Activated CD4-positive, CD25-positive, alpha-beta regulatory T cell treated with anti-CD3 and anti-CD28 coated beads, Interleukin-2, amount 50 U/mL, for 72 hours (primary cell): ENCODE measurements around the gene TAF9.
A peak's percentile ranks its signal among the peaks of the same experiment; 100 is the strongest.

Source experiments
- DNase-seq: peaks from one replicate; pipeline ENCODE4 v3.0.0; 2021

Gene TAF9, protein sequence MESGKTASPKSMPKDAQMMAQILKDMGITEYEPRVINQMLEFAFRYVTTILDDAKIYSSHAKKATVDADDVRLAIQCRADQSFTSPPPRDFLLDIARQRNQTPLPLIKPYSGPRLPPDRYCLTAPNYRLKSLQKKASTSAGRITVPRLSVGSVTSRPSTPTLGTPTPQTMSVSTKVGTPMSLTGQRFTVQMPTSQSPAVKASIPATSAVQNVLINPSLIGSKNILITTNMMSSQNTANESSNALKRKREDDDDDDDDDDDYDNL

DNA sequence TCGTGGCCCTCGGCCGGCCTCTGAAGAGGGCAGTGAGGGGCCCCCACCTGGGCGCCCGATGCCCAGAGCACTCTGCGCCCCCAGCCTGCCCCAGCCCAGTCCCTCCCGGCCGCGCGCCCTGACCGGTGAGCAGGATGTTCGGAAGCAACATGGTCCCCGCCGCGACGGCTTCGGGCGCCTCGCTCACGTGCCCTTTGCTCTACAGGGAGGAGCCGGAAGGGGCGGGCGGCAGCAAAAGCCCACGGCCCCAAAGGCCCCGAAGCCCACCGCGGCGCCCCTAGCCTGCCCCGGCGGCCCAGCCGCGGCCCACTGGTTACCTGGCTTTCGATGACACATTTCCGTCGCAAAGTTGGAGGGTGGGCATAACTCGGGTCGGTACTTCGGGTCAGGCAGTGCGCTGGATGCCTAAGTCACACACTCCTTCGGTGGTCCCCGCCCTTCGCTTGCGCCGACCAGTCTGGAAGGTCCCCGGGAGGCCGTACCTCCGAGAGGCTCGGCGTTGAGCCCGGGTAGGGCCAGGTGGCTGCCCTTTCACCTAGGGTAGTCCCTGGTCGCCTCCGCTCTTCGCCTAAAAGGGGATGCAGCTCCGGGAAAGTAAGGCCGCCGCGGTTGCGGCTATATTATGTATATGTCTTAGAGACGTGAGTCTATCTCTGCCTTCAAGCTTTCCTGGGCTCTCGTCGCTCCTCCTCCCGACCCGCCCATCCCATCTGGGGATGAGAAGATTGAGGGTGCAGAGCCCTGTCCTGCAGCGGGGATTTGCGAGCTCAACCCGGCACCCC, at the start of gene TAF9, which contains the start of the genes AK6 and RAD17:
Gene TAF9 (minus strand): TSS at position 181 of the 782 bp plus-strand sequence. CDS start 3,783 bp downstream, outside the sequence.
Gene AK6 (minus strand): TSS at position 181 of the 782 bp plus-strand sequence. CDS start 30 bp downstream, at position 151.
Gene RAD17 (plus strand): TSS at position 479 of the 782 bp plus-strand sequence. CDS start 2,391 bp downstream, outside the sequence.
- peak; percentile 90 for DNase-seq

DNA sequence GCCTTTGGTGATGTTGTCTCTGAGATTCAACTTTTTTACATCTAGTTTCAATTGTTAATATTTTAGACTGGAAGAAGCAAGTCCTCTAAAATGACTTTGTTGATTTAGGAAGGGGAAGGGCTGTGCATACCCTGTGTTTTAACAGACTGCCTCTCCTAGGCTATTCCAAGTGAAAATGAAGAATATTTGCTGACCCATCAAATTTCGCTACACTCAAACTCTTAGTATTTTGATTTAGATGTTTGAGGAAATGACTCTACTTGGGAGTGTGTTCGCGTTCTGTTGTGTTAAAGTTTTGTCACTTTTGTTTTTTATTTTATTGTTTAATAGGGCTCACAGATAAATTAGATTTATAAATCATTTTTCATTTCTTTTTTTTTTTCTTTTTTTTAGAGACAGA, 49.2 kb upstream of the TAF9 start:
- DNase-seq, result no peak

DNA sequence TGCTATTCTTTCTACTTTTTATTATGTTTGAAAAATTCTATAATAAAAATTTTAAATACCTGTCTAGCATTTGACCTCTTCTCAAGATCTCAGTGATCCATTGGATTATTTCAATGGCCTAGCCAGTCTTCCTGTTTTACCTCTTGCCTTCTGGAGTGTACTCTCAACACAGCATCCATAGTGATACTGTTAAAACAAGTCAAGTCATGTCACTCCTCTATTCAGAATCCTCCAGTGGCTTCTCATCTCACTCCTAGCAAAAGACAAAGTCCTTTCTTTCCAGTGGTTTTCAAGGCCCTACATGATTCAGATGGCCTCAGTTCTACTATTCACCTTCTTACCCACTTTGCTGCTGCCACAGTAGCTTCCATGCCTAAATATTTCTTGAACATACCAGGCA, 47.4 kb upstream of the TAF9 start:
- DNase-seq, result no peak

DNA sequence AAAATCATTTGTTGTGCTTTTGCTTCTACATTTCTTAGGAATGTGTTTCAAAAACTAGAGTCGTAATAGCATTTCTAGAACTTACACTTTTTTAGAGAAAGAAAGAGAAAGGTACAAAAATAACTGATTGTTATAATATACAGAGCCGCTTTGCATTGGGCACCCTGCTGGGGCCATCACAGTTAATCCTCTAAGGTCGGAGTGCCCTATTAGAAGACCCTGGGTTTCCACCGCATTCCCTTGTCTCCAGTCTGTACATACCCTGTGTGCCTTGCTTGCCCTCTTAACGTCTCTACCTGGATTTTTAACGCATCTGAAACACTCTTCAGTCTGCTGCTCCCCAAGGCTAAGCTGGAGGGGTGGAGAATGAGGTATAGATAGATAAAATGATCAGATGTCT, 46.9 kb upstream of the TAF9 start:
- DNase-seq, result no peak

DNA sequence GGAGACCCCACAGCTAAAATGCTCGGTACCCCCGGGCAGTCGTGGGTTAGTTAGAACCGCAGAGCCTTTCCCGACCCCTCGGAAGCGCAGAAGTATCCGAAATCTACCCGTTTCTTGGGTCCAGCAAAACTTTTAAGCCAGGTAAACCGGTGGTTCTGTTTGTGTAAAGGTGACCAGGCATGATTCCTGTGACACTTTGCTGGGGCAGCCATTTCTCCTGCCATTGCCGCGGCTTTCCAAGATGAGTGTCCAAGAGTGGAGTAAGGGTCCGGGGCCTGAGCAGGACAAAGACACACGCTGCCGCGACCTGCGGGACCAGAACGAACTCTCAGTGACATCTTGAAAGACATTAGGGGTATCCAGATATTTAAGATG, 46.3 kb upstream of the TAF9 start:
- no peak for DNase-seq

DNA sequence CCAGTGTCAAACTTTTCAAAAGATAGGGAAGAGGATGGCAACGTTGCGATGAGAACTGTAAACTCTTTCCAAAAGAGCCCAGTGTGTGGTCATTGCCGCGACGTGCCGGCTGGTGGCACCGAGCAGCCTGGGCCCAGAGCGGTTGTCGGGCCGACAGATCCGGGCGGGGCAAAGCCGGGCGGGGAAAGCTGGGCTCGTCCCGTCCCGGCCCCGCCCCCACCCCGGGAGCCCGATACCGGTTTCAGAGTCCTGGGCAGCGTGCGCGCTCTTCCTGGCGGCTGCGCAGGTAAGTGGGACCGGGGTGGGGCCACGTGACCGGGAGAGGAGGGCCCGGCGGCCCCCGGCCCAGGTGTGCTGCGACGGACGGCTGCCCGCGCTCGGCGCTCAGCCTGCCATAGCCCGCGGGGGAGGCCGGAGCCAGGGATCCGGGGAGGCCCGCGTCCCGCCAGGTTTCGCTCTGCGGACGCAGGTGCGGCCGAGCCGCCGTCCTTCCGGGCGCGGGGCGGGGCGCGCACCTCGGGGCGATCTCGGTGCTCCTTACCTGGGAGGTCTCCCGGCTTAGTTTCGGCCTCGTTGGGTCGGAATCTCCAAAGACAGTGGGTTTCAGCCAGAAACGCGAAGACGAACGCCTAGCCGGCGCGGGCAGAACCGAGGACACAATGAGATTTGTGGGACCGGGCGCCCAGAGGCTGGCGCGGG, 45.7 kb upstream of the TAF9 start, which contains the start of gene MARVELD2:
Gene MARVELD2 (plus strand): TSS at position 232 of the 699 bp plus-strand sequence. CDS start 4,270 bp downstream, outside the sequence.
- peak; percentile 54 for DNase-seq

DNA sequence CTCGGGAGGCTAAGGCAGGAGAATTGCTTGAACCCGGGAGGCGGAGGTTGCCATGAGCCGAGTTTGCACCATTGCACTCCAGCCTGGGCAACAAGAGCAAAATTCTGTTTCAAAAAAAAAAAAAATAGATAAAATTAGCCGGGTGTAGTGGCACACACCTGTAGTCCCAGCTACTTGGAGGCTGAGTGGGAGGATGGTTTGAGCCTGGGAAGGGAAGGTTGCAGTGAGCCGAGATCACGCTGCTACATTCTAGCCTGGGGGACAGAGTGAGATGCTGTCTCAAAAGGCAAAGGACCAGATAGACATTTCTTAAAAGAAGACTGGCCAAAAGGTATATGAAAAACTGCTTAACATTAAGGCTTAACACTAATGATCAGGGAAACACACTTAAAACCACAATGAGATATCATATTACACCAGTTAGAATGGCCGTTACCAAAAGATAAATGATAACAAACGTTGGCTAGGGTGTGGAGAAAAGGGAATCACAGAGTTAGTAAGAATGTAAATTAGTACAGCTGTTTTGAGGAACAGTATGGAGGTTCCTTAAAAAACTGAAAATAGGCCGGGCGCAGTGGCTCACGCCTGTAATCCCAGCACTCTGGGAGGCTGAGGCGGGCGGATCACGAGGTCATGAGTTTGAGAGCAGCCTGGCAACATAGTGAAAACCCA, 35.5 kb upstream of the TAF9 start:
- no peak for DNase-seq

DNA sequence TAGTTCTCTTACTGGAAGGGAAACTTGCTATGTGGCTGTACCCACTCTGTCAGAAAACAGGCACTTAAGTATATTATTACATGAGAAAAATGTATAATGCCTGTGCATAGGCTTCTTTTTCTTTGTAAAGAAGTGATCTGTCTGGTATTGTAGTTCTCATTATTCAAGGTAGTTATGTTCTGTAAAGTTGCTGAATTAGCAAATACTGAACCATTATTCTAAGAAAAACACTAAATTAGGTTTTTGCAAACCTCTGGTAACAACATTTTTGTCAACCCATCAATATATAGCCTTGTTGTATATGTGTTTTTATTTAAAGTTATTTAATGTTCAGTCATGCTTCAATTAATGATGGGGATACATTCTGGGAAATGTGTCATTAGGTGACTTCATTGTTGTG, 9.1 kb upstream of the TAF9 start:
- no peak for DNase-seq

DNA sequence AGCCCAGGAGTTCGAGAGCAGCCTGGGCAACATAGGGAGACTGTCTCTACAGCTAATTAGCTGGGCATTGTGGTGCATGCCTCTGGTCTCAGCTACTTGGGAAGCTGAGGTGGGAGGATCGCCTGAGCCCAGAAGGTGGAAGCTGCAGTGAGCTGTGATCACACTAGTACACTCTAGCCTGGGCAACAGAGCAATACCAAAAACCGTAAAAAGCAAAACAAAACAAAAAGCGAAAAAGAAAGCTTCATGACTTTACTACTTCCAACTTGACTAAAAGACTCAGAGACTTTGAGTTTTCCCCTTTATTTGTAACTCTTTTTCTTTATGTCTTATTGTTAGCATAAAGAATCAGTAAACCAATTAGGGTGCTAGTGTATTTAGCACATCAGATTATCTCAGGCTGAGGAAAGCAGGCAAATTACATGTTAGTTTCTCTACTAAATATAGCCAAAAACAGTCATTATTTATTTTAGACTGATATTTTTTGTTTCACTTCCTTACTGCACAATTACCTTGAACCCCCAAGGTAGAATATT, 5.7 kb upstream of the TAF9 start:
- no peak for DNase-seq

DNA sequence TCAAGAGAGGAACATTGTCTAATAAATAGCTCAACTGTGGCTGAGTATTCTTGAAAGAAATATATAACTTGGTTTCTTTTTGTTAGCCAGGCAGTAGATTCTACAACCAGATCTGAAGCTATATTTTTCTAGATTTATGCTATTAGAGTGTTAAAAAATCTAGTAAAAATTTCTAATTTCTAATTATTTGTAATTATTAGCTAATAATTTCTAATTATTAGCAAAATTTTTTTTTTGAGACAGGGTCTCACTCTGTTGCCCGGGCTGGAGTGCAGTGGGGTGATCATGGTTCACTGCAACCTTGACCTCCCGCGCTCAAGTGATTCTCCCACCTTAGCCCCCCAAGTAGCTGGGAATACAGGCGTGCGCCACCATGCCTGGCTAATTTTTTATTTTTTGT, 3.1 kb upstream of the TAF9 start:
- no peak for DNase-seq

DNA sequence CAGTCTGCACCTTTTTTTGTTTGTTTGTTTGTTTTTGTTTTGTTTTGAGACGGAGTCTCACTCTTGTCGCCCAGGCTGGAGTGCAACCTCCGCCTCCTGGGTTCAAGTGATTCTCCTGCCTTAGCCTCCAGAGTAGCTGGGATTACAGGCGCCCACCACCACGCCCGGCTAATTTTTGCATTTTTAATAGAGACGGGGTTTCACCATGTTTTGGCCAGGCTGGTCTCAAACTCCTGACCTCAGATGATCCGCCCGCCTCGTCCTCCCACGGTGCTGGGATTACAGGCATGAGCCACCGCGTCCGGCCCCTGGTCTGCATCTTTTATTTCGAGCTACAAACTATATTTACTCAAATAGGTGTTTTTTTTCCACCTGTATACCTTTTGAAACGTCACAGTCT, 1.0 kb upstream of the TAF9 start:
- peak; percentile 32 for DNase-seq

DNA sequence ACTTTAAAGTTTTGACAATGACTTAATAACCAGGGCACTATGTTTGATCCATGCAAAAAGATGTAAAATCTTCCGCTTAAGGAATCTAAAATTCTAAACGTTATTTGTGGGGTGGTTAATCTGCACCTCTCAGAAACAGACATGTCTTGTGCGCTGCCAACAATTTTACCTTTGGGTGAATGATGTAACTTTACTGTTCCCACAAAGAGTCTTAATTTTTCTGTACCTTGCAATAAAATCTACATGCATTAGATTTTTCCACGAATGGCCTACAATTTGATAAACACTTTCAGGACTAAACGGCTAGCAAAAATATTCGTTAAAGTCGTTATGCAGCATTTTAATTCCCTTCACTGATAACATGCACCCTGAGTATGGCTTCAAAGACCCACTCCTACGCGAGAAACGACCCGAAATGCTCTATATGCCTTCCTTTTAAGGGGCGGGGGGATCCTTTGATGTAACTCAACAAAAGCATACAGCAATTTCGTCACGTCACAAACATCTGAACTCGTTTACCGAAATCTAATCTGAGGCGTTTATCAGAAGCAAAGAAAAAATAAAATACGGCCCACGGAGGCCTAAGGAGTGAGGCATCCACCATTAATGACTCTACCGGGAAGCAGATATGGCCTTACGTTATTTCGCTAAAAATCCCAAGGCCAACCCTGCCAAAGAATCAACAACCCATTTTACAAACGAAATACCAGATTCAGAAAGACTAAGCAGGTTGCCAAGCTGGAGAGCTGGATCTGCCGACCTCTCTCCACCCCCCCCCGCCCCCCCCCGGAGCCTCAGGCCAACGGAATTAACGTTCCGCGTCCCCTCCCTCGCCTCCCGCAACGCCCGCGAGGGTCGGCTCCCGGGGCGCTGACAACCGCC, 621 bp downstream of the TAF9 start:
- DNase-seq, result no peak

DNA sequence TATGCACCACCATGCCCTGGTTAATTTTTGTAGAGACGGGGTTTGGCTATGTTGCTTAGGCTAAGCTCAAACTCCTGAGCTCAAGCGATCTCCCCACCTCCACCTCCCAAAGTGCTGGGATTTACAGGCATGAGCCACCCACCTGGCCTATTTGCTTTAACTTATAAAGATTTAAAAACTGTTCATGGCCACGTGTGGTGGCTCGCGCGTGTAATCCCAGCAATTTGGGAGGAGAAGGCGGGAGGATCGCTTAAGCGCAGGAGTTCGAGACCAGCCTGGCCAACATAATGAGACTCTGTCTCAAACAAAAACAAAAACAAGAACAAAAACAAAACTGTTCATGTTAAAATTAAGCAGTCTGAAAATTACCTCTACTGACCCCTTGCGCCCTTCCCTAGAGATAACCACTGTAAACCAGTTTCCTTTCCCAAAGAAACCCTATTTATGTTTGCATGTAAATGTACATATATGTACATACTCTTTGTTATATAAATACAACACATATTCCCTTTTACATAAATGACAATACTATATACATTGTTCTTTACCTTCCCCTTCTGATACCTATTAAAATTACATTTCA, 1.5 kb downstream of the TAF9 start:
- DNase-seq, result no peak

DNA sequence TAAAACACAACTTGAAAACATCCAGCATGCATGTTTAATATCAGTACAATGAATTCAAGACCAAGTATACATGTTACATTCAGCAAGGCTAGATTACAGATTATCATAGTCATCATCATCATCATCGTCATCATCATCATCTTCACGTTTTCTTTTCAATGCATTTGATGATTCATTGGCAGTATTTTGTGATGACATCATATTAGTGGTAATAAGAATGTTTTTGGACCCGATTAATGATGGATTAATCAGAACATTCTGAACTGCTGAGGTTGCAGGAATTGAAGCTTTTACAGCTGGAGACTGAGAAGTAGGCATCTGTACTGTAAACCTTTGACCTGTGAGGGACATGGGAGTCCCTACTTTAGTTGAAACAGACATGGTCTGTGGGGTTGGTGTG, 4.5 kb downstream of the TAF9 start:
- no peak for DNase-seq

DNA sequence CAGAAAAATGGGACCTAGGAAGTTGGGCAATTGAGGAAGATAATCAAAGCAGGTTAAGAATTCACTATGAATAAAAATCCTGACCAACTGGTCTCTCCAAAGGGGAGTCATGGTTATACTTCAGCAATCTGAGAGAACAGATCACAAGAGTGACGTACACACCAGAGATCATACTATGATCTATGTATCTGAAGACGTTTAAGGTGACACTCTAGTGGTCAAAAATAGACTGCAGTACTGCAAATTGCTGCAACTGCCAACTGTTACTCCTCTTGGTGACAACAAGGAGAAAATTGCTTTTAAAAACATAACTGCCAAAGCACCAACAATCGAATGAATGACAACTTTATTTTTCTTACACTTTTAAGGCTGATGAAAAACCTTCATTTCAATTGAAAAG, 4.9 kb downstream of the TAF9 start:
- DNase-seq, result no peak

DNA sequence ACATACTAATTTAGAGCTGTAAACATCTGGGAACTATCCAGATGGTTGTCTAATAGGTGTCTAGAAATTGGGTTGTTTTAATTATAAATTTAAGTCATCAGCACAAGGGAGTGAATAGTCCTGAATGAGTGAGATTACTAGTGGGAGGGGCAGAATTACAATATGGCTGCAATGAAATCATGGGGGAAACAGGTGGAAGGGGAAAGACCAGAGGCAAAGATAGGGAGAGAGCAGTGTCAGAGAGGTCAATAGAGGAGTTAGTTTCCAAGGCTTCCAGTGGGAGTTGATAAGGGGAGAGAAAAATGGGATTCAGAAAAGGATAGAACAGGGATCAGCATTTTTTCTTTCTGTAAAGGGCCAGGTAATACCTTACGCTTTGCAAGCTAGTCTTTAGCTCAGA, 8.9 kb downstream of the TAF9 start:
- no peak for DNase-seq

DNA sequence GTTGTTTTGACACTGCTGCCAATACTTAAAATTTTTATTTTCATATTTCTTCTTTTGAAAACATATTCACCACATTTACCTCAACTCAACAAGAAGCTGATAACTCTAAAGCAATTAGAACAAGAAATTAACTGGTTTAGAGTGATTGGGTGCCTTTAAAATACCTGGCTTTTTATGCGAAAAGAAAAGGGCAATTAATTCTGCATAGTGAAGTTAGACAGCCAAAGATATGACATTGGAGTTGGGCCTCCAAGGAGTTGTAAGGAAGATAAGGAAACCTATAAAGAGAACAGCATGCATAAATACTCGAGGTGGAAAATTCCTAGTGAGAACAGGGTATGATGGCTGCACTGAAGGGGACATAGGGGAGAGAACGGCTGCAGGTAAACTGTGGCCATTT, 9.6 kb downstream of the TAF9 start:
- no peak for DNase-seq

DNA sequence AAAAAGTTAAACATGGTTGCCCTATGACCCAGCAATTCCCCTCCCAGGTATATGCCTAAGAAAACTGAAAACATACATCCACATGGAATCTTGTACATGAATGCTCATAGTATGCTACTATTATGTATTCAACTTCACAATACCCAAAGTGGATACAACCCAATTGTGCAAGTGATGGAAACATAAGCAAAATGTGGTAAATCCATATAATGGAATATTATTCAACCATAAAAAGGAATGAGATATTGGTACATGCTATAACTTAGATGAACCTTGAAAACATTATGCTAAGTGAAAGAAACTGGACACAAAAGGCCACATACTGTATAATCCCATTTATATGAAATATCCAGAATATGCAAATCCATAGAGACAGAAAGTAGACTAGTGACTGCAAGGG, 18.7 kb downstream of the TAF9 start:
- no peak for DNase-seq

DNA sequence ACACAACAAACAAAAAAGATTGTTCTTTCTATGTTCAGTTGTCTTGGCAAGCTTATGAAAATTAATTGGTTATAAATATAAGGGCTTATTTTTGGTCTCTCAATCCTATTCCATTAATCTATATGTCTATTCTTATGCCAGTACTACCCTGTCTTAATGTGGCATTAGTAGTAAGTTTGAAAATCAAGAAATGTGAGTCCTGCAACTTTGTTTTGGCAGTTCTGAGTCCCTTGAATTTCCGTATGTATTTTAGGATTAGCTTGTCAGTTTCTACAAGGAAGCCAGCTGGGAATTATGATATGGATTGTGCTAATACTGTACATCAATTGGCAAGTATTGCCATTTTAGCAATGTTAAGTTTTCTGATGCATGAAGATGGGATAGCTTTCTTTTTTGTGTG, 26.2 kb downstream of the TAF9 start:
- no peak for DNase-seq

DNA sequence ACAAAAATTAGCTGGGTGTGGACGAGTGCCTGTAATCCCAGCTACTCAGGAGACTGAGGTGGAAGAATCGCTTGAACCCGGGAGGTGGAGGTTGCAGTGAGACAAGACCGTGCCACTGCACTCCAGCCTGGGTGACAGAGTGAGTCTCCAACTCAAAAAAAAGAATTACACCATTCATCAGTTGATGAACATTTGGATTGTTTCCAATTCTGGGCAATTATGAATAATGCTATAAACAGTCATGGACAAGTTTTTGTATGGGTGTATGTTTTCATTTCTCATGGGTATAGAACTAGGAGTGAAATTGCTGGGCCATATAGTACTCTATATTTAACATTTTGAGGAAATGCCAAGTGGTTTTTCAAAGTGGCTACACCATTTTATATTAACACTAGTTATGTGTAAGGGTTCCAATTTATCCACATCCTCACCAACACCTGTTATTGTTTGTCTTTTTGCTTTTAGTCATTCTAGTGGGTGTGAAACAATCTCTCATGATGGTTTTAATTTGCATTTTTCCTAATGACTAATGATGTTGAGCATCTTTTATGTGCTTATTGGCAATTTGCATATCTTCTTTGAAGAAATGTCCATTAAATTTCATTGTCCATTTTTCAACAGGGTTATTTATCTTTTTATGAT, 27.7 kb downstream of the TAF9 start:
- DNase-seq, result no peak
